22Rv1 (cell line): ENCODE data around the gene RIPOR1.

ENCODE experiments used
- CTCF ChIP-seq: fragments of 450-650 bp; IDR thresholded peaks from 2 replicates; pipeline ENCODE4 v1.5.1; 2017; ENCODE audit warnings: mild to moderate bottlenecking
- ZFX ChIP-seq: fragments of 450-650 bp; IDR thresholded peaks from 2 replicates; pipeline ENCODE4 v1.6.1; 2017; ENCODE audit warnings: antibody characterized with exemption, borderline replicate concordance

- TF ChIP-seq CTCF: peak; percentile 96
- TF ChIP-seq ZFX: no peak
Measured at GRCh38 chr16:67480833-67481560, 47.6 kb upstream of the RIPOR1 start, which contains the start of gene ATP6V0D1.
